Suprapubic skin (tissue), 4 donors: ENCODE data around the gene IQUB. TPM values are rescaled to one million over a fixed set of nuclear protein-coding genes. Genes with fewer than 3 reads are reported as not detected.

Experiments used
- DNase-seq, 2 donors: peaks; one replicate each; pipeline ENCODE4 v3.0.0-alpha.2; 2019; ENCODE audit warnings: low spot score in 2 of 2
- H3K27ac ChIP-seq: fragments of 200-600 bp; sonication (generic); one replicate; pipeline ENCODE4 v1.5.1; 2019
- H3K27me3 ChIP-seq: fragments of 200-600 bp; sonication (generic); one replicate; pipeline ENCODE4 v1.5.1; 2019
- H3K36me3 ChIP-seq: fragments of 200-600 bp; sonication (generic); one replicate; pipeline ENCODE4 v1.5.1; 2019
- H3K4me1 ChIP-seq: fragments of 200-600 bp; sonication (generic); one replicate; pipeline ENCODE4 v1.5.1; 2019
- H3K4me3 ChIP-seq: fragments of 200-600 bp; sonication (generic); one replicate; pipeline ENCODE4 v1.5.1; 2019; ENCODE audit warnings: mild to moderate bottlenecking
- H3K9me3 ChIP-seq: fragments of 200-600 bp; sonication (generic); one replicate; pipeline ENCODE4 v1.5.1; 2019
- CTCF ChIP-seq, 2 donors: fragments of 200-600 bp in 1 of 2; fragments of 450-650 bp in 1 of 2; sonication (generic) in 1 of 2; IDR thresholded peaks; one replicate each; pipeline ENCODE4 v1.5.1; 2016 to 2019; ENCODE audit warnings: antibody characterized with exemption in 2 of 2, mild to moderate bottlenecking in 1 of 2, moderate library complexity in 1 of 2
- EP300 ChIP-seq: sonication (generic); formaldehyde crosslinking; IDR thresholded peaks from one replicate; pipeline ENCODE4 v1.6.1; 2017; ENCODE audit warnings: antibody characterized with exemption
- POLR2A ChIP-seq, 2 donors: fragments of 450-650 bp; IDR thresholded peaks; one replicate each; pipeline ENCODE4 v1.6.1; 2017; ENCODE audit warnings: antibody characterized with exemption in 2 of 2, mild to moderate bottlenecking in 2 of 2, moderate library complexity in 2 of 2
- POLR2AphosphoS5 ChIP-seq, 3 donors: sonication (generic); formaldehyde crosslinking; IDR thresholded peaks; one replicate each; pipeline ENCODE4 v1.6.1; 2017; ENCODE audit warnings: antibody characterized with exemption in 3 of 3
- WGBS: methylation state at CpG from one replicate; pipeline ENCODE4 v1.1.5; 2018; 5-methylcytosine and 5-hydroxymethylcytosine counted together
- total RNA-seq, 4 donors: library from RNA; depleted of rRNA; stranded (reverse); fragments of >200 nt; gene quantifications; one replicate each; pipeline ENCODE4 v1.1.0, GENCODE V29; 2016

Gene IQUB
- total RNA-seq, 4 donors from 2014 or later = 0.24 to 1.1 (median 0.71) TPM

GRCh38 chr7:123499211-123499970 lies 35.0 kb downstream of the IQUB start:
- TF ChIP-seq EP300 (no peak), POLR2AphosphoS5 (IDR thresholded peaks at IDR 0.05) (no peak), CTCF (IDR thresholded peaks at IDR 0.05) (no peak), POLR2A (IDR thresholded peaks at IDR 0.05) (no peak)
- Histone ChIP-seq H3K4me1 (no peaks in the 10 kb centered on the region), H3K27ac (no peak overlapping the region), H3K4me3 (no peak overlapping the region), H3K9me3 (no peaks in the 10 kb centered on the region), H3K36me3 (no peaks in the 10 kb centered on the region), H3K27me3 (no peaks in the 10 kb centered on the region)
- WGBS = 80% methylated on average over 8 of the region's 8 CpGs
- DNase-seq = no peak

DNA sequence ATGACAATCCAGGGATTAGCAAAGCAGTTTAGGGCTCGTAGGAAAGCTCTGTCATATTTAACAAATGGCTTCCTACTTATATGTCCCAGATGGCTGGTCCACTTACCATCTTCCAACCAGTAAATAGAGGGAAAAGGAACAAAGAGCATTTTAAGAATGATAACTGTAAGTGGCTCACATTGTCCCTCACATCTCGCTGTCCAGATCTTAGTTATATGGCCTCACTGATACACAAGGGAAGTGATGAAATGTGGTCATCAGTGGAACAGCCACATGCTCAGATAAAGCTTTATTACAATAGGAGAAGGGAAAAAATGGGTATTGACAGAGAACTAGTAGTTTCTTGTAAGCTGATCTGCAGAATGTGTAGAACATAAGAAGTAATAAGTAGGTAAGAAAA lies 35.8 kb downstream of the IQUB start:
- 60% methylated on average over 2 of the region's 2 CpGs for WGBS
- Histone ChIP-seq H3K27me3 (no peaks in the 10 kb centered on the region), H3K36me3 (no peaks in the 10 kb centered on the region), H3K27ac (no peak overlapping the region), H3K4me1 (no peaks in the 10 kb centered on the region), H3K4me3 (no peak overlapping the region), H3K9me3 (no peaks in the 10 kb centered on the region)
- TF ChIP-seq CTCF (IDR thresholded peaks at IDR 0.05) (no peak), POLR2AphosphoS5 (IDR thresholded peaks at IDR 0.05) (no peak)
- no peak for DNase-seq

GRCh38 chr7:123498031-123498430 lies 36.4 kb downstream of the IQUB start:
- Histone ChIP-seq H3K4me1 (no peaks in the 10 kb centered on the region), H3K9me3 (no peaks in the 10 kb centered on the region), H3K4me3 (no peak overlapping the region), H3K27me3 (no peaks in the 10 kb centered on the region), H3K36me3 (no peaks in the 10 kb centered on the region), H3K27ac (no peak overlapping the region)
- 89% methylated on average over 1 of the region's 1 CpG for WGBS
- no peak for TF ChIP-seq EP300
- no peak for TF ChIP-seq POLR2AphosphoS5 (IDR thresholded peaks at IDR 0.05)
- DNase-seq = no peak

DNA sequence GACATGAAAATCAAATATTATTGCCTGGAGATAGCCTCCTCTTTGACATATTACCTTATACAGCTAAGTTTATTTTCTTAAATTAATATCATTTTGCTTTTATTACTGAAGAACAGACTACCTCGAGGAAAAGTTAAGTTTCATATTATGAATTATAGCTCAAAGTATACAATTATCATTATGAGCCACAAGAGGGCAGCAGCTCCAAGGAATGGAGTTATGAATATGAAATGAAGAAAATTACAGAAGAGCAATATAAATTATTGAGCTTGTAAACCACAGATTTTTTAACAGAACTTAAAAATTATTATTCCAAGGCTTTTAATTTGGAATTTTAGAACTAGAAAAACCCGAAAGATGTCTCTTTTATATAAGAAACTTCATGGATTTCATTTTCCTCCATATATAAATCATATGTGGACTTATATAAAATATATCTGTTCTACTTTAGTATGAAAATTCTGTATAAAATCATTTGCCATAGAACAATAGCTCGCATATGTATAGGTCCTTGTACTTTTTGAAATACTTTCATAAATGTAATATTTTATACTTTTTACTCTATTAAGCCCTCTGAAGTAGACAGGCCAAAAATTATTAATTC lies 40.1 kb downstream of the IQUB start:
- Histone ChIP-seq H3K4me1 (no peaks in the 10 kb centered on the region), H3K9me3 (no peaks in the 10 kb centered on the region), H3K27ac (no peak overlapping the region), H3K36me3 (no peaks in the 10 kb centered on the region), H3K4me3 (no peak overlapping the region), H3K27me3 (no peaks in the 10 kb centered on the region)
- 8% methylated on average over 3 of the region's 3 CpGs for WGBS
- no peak for DNase-seq
- peak in 1 of 2 donors; percentile 54 for TF ChIP-seq CTCF (IDR thresholded peaks at IDR 0.05)
- TF ChIP-seq POLR2A (IDR thresholded peaks at IDR 0.05) = no peak
- no peak for TF ChIP-seq POLR2AphosphoS5 (IDR thresholded peaks at IDR 0.05)
- TF ChIP-seq EP300 = no peak

DNA sequence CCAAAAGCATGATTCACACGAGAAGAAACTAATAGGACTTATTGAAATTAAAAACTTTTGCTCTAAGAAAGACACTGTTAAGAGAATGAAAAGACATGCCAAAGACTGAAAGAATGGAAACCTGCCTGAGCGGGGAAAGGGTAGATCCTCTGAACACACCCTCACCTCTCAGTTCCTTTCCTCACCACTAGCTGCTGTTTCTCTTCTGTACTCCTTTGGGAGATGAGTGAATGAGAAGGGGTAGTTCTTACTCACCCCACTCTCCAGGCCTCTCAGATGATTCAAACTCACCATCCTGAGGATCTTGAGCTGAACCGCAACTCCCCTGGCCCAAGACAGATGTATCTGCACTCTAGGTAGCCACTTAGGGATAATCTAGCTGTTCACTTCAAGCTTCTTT lies 41.9 kb downstream of the IQUB start:
- TF ChIP-seq EP300 (no peak), POLR2AphosphoS5 (IDR thresholded peaks at IDR 0.05) (no peak), POLR2A (IDR thresholded peaks at IDR 0.05) (no peak), CTCF (IDR thresholded peaks at IDR 0.05) (no peak)
- WGBS = 69% methylated on average over 3 of the region's 3 CpGs
- DNase-seq = no peak
- Histone ChIP-seq H3K36me3 (no peaks in the 10 kb centered on the region), H3K4me3 (no peak overlapping the region), H3K27me3 (no peaks in the 10 kb centered on the region), H3K27ac (no peak overlapping the region), H3K4me1 (no peaks in the 10 kb centered on the region), H3K9me3 (no peaks in the 10 kb centered on the region)
